K562 (cell line): ENCODE measurements around the gene ZDHHC11. TPM values are rescaled to one million over a fixed set of nuclear protein-coding genes. Genes with fewer than 3 reads are reported as not detected.

Experiments
- BCOR ChIP-seq: fragments of 450-650 bp; IDR thresholded peaks from 2 replicates; pipeline ENCODE4 v1.6.1; 2016
- CHD1 ChIP-seq: fragments of 200-600 bp; sonication (generic); IDR thresholded peaks from one replicate; pipeline ENCODE4 v1.6.1; 2012; ENCODE audit warnings: mild to moderate bottlenecking, moderate library complexity, low read length, inconsistent platforms
- EP400 ChIP-seq: fragments of 450-650 bp; IDR thresholded peaks from 2 replicates; pipeline ENCODE4 v1.6.1; 2017; ENCODE audit warnings: antibody characterized with exemption, mild to moderate bottlenecking, moderate library complexity
- ETV5 ChIP-seq: sonication (generic); formaldehyde crosslinking; IDR thresholded peaks from 2 replicates; pipeline ENCODE4 v1.4.0; 2020; ENCODE audit warnings: low read depth, mild to moderate bottlenecking, missing genetic modification reagents
- HIVEP1 ChIP-seq: fragments of 250-450 bp; sonication (Bioruptor Pico); IDR thresholded peaks from 2 replicates; pipeline ENCODE4 v1.4.0; 2020; ENCODE audit warnings: mild to moderate bottlenecking
- KLF1 ChIP-seq: fragments of 450-650 bp; IDR thresholded peaks from 2 replicates; pipeline ENCODE4 v1.6.1; 2016; ENCODE audit warnings: missing genetic modification characterization, missing compliant biosample characterization
- PATZ1 ChIP-seq: fragments of 250-450 bp; sonication (Bioruptor Pico); IDR thresholded peaks from 2 replicates; pipeline ENCODE4 v1.5.0; 2020; ENCODE audit warnings: mild to moderate bottlenecking, borderline replicate concordance
- STAT6 ChIP-seq: sonication (generic); formaldehyde crosslinking; IDR thresholded peaks from 2 replicates; pipeline ENCODE4 v1.8.1; 2023; ENCODE audit warnings: mild to moderate bottlenecking, missing genetic modification reagents
- TBP ChIP-seq: optimal IDR thresholded peaks from 2 replicates; pipeline ENCODE3; 2011; ENCODE audit warnings: low read depth, low read length, improper control_type of control experiment
- TSHZ1 ChIP-seq: fragments of 250-450 bp; sonication (Bioruptor Pico); IDR thresholded peaks from 2 replicates; pipeline ENCODE4 v1.4.0; 2020; ENCODE audit warnings: mild to moderate bottlenecking, moderate library complexity
- ZNF407 ChIP-seq: fragments of 450-650 bp; IDR thresholded peaks from 2 replicates; pipeline ENCODE4 v1.6.1; 2016; ENCODE audit warnings: low read depth
- polyA plus RNA-seq, 8 experiments: library from polyadenylated mRNA; depleted of rRNA in 4 of 8; stranded (reverse) in 5 of 8; unstranded in 3 of 8; fragments of >200 nt; fragmentation: Nextera tagmentation in 2 of 8; fragmentation: Illumina TruSeq in 1 of 8; extraction: Ambion mirVana in 2 of 8; extraction: Trizol in 1 of 8; gene quantifications; 2 replicates each; pipeline versions ENCODE4 v1.2.1 to v1.2.3, GENCODE V29; 2011 to 2014; ENCODE audit warnings: inconsistent platforms in 1 of 8, missing spikeins in 1 of 8
- total RNA-seq, 7 experiments: library from RNA; depleted of rRNA in 6 of 7; stranded (reverse); fragments of >200 nt in 6 of 7; fragmentation: Illumina TruSeq in 2 of 7; extraction: Trizol in 2 of 7; gene quantifications; 2 replicates each; pipeline versions ENCODE4 v1.2.1 to v1.2.3, GENCODE V29; 2011 to 2021; ENCODE audit warnings: low replicate concordance in 1 of 7

The ZDHHC11 gene
- total and polyA plus RNA-seq, 9 of the 15 experiments (the other 6 are each of a cell fraction or from before 2014, with no cell fraction given): 0.07 to 2.3 (median 0.52) TPM

- TF ChIP-seq STAT6 (CRISPR knock-in tag) (no peak), BCOR (peak; percentile 21; the same call in 1 of the 2 replicates), EP400 (peak; percentile 38; the same call in 1 of the 2 replicates), TSHZ1 (CRISPR knock-in tag) (no peak), ETV5 (CRISPR knock-in tag) (no peak), HIVEP1 (CRISPR knock-in tag) (no peak), TBP (peak; percentile 48), PATZ1 (CRISPR knock-in tag) (no peak), KLF1 (no peak), CHD1 (no peak), ZNF407 (no peak)
Observed at GRCh38 chr5:891117-891836, 40.5 kb upstream of the ZDHHC11 start (continued).
